GM18873 (cell line): ENCODE measurements around the gene TTC6.

ENCODE experiments used
- ATAC-seq: cut with Tn5 transposase; IDR thresholded peaks from one replicate; pipeline ENCODE4 v1.9.1; 2021; ENCODE audit warnings: mild to moderate bottlenecking, moderate library complexity, moderate number of reproducible peaks; ENCODE audit not compliant: unreplicated experiment, low FRiP score

TTC6 gene

GRCh38 chr14:37584211-37585100 is 11.0 kb upstream of the TTC6 start:
- no peak for ATAC-seq

- ATAC-seq, result no peak
These were observed 10.3 kb upstream of the TTC6 start for GRCh38 chr14:37585101-37585511.

GRCh38 chr14:37585971-37586796 is 9.2 kb upstream of the TTC6 start:
- no peak for ATAC-seq

GRCh38 chr14:37586797-37587130 is 8.7 kb upstream of the TTC6 start:
- ATAC-seq, result no peak

- no peak for ATAC-seq
These were observed 8.2 kb upstream of the TTC6 start for GRCh38 chr14:37587131-37587803.

- ATAC-seq, result no peak
These were observed 7.4 kb upstream of the TTC6 start for GRCh38 chr14:37587881-37588666.

- ATAC-seq, result no peak
These were observed 6.8 kb upstream of the TTC6 start for GRCh38 chr14:37588667-37588955.

GRCh38 chr14:37588956-37589714 is 6.3 kb upstream of the TTC6 start:
- no peak for ATAC-seq

- no peak for ATAC-seq
These were observed 5.6 kb upstream of the TTC6 start for GRCh38 chr14:37589715-37590427.

GRCh38 chr14:37590428-37591139 is 4.8 kb upstream of the TTC6 start:
- no peak for ATAC-seq

GRCh38 chr14:37591311-37591940 is 4.0 kb upstream of the TTC6 start:
- ATAC-seq, result no peak

GRCh38 chr14:37591941-37592481 is 3.4 kb upstream of the TTC6 start:
- no peak for ATAC-seq

GRCh38 chr14:37592482-37593408 is 2.7 kb upstream of the TTC6 start:
- ATAC-seq, result no peak

GRCh38 chr14:37593511-37594237 is 1.8 kb upstream of the TTC6 start:
- ATAC-seq, result no peak

- ATAC-seq, result no peak
These were observed 1.0 kb upstream of the TTC6 start for GRCh38 chr14:37594238-37594970.
